GM15510 (cell line): ENCODE measurements around the gene SLC22A31.

Source experiments
- POLR2A ChIP-seq: IDR thresholded peaks from 3 replicates; pipeline ENCODE4 v1.6.1; 2011; ENCODE audit warnings: borderline replicate concordance; ENCODE audit not compliant: insufficient read length; ENCODE audit errors: extremely low read depth

The SLC22A31 gene

GRCh38 chr16:89222931-89223330 is 22.6 kb upstream of the SLC22A31 start:
- no peak for TF ChIP-seq POLR2A

GRCh38 chr16:89221604-89222003 is 21.3 kb upstream of the SLC22A31 start:
- no peak for TF ChIP-seq POLR2A

GRCh38 chr16:89219365-89219764 is 19.0 kb upstream of the SLC22A31 start:
- no peak for TF ChIP-seq POLR2A

GRCh38 chr16:89217388-89218191 is 17.3 kb upstream of the SLC22A31 start, which contains the start of gene ZNF778:
TSS of gene ZNF778 (plus strand) at chr16:89217703. CDS start at chr16:89221128, 3,425 bp downstream.
- TF ChIP-seq POLR2A: peak; percentile 82

- no peak for TF ChIP-seq POLR2A
These were observed 16.7 kb upstream of the SLC22A31 start for GRCh38 chr16:89217138-89217387.

GRCh38 chr16:89216315-89217137 is 16.2 kb upstream of the SLC22A31 start:
- no peak for TF ChIP-seq POLR2A

- TF ChIP-seq POLR2A: no peak
These were observed 10.7 kb upstream of the SLC22A31 start for GRCh38 chr16:89210904-89211515.

- no peak for TF ChIP-seq POLR2A
These were observed 10.0 kb upstream of the SLC22A31 start for GRCh38 chr16:89210165-89210903.

- TF ChIP-seq POLR2A: no peak
These were observed 9.2 kb upstream of the SLC22A31 start for GRCh38 chr16:89209522-89210044.

- no peak for TF ChIP-seq POLR2A
These were observed 7.7 kb upstream of the SLC22A31 start for GRCh38 chr16:89207993-89208392.

- no peak for TF ChIP-seq POLR2A
These were observed 2.3 kb upstream of the SLC22A31 start for GRCh38 chr16:89202422-89203215.

GRCh38 chr16:89201439-89202377 is 1.4 kb upstream of the SLC22A31 start:
- TF ChIP-seq POLR2A: no peak
